ENCODE results near the gene SP5. TPM values are rescaled to one million over a fixed set of nuclear protein-coding genes. Genes with fewer than 3 reads are reported as not detected.

The SP5 gene
- total and polyA plus RNA-seq, 10 of the 15 experiments (the other 5 are each of a cell fraction or from before 2014, with no cell fraction given) = not detected

DNA sequence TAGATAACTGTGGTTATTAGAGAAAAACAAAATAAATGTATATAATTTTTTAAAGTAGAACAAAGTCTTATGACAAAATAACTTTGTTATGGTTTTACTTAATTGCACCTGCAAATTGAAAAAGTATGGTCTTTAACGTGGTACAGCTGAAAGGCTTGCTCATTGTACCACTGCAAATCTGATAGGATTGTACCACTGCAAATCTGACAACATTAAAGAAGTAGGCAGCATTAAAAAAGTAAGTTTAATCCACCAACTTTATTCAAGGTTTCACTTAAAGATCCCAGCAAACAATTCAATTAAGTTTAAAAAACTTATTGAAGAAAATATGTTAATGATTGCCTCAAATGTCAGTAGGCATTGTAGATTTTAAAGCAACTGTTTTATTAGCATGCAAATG is 4.7 kb downstream of the SP5 start:
- ChIA-PET SMC1A (ENCODE audit: uncharacterized antibody, unreplicated experiment) (no interaction called here), POLR2A (no interaction called here), CTCF (no interaction called here), RAD21 (ENCODE audit: unreplicated experiment) (no interaction called here)
- H4K20me1 ChIP-seq (ENCODE audit: control insufficient read depth, insufficient read depth) = no peaks in the 10 kb centered on the region
- no TSS peak for BruUV-seq (replicated peaks)
- no peaks in the 10 kb centered on the region for H3K36me3 ChIP-seq (ENCODE audit: control insufficient read depth in 2 of 2, insufficient read depth in 2 of 2, low read length in 1 of 2)
- no peak overlapping the region for H3K4me2 ChIP-seq (ENCODE audit: control insufficient read depth, insufficient read depth)
- H3K4me3 ChIP-seq = no peak overlapping the region
- H3K79me2 ChIP-seq (ENCODE audit: control insufficient read depth, insufficient read depth, low read length) = no peaks in the 10 kb centered on the region
- no peak overlapping the region for H2AFZ ChIP-seq (ENCODE audit: control insufficient read depth, low read depth, low read length)
- TF ChIP-seq, protein P1, sequence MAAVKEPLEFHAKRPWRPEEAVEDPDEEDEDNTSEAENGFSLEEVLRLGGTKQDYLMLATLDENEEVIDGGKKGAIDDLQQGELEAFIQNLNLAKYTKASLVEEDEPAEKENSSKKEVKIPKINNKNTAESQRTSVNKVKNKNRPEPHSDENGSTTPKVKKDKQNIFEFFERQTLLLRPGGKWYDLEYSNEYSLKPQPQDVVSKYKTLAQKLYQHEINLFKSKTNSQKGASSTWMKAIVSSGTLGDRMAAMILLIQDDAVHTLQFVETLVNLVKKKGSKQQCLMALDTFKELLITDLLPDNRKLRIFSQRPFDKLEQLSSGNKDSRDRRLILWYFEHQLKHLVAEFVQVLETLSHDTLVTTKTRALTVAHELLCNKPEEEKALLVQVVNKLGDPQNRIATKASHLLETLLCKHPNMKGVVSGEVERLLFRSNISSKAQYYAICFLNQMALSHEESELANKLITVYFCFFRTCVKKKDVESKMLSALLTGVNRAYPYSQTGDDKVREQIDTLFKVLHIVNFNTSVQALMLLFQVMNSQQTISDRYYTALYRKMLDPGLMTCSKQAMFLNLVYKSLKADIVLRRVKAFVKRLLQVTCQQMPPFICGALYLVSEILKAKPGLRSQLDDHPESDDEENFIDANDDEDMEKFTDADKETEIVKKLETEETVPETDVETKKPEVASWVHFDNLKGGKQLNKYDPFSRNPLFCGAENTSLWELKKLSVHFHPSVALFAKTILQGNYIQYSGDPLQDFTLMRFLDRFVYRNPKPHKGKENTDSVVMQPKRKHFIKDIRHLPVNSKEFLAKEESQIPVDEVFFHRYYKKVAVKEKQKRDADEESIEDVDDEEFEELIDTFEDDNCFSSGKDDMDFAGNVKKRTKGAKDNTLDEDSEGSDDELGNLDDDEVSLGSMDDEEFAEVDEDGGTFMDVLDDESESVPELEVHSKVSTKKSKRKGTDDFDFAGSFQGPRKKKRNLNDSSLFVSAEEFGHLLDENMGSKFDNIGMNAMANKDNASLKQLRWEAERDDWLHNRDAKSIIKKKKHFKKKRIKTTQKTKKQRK (IDR thresholded peaks at IDR 0.05; ENCODE audit: low read depth, low read length) = no peak
- TF ChIP-seq, protein P2, sequence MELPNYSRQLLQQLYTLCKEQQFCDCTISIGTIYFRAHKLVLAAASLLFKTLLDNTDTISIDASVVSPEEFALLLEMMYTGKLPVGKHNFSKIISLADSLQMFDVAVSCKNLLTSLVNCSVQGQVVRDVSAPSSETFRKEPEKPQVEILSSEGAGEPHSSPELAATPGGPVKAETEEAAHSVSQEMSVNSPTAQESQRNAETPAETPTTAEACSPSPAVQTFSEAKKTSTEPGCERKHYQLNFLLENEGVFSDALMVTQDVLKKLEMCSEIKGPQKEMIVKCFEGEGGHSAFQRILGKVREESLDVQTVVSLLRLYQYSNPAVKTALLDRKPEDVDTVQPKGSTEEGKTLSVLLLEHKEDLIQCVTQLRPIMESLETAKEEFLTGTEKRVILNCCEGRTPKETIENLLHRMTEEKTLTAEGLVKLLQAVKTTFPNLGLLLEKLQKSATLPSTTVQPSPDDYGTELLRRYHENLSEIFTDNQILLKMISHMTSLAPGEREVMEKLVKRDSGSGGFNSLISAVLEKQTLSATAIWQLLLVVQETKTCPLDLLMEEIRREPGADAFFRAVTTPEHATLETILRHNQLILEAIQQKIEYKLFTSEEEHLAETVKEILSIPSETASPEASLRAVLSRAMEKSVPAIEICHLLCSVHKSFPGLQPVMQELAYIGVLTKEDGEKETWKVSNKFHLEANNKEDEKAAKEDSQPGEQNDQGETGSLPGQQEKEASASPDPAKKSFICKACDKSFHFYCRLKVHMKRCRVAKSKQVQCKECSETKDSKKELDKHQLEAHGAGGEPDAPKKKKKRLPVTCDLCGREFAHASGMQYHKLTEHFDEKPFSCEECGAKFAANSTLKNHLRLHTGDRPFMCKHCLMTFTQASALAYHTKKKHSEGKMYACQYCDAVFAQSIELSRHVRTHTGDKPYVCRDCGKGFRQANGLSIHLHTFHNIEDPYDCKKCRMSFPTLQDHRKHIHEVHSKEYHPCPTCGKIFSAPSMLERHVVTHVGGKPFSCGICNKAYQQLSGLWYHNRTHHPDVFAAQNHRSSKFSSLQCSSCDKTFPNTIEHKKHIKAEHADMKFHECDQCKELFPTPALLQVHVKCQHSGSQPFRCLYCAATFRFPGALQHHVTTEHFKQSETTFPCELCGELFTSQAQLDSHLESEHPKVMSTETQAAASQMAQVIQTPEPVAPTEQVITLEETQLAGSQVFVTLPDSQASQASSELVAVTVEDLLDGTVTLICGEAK (IDR thresholded peaks at IDR 0.05; ENCODE audit: borderline replicate concordance) = no peak
- TF ChIP-seq POLR2AphosphoS2 (IDR thresholded peaks at IDR 0.05; ENCODE audit: low read depth, low read length) (no peak), SREBF2 (IDR thresholded peaks at IDR 0.05; ENCODE audit: low read length) (no peak), JUND (IDR thresholded peaks at IDR 0.05; ENCODE audit: low read depth, low read length) (no peak)
- TF ChIP-seq, protein P3, sequence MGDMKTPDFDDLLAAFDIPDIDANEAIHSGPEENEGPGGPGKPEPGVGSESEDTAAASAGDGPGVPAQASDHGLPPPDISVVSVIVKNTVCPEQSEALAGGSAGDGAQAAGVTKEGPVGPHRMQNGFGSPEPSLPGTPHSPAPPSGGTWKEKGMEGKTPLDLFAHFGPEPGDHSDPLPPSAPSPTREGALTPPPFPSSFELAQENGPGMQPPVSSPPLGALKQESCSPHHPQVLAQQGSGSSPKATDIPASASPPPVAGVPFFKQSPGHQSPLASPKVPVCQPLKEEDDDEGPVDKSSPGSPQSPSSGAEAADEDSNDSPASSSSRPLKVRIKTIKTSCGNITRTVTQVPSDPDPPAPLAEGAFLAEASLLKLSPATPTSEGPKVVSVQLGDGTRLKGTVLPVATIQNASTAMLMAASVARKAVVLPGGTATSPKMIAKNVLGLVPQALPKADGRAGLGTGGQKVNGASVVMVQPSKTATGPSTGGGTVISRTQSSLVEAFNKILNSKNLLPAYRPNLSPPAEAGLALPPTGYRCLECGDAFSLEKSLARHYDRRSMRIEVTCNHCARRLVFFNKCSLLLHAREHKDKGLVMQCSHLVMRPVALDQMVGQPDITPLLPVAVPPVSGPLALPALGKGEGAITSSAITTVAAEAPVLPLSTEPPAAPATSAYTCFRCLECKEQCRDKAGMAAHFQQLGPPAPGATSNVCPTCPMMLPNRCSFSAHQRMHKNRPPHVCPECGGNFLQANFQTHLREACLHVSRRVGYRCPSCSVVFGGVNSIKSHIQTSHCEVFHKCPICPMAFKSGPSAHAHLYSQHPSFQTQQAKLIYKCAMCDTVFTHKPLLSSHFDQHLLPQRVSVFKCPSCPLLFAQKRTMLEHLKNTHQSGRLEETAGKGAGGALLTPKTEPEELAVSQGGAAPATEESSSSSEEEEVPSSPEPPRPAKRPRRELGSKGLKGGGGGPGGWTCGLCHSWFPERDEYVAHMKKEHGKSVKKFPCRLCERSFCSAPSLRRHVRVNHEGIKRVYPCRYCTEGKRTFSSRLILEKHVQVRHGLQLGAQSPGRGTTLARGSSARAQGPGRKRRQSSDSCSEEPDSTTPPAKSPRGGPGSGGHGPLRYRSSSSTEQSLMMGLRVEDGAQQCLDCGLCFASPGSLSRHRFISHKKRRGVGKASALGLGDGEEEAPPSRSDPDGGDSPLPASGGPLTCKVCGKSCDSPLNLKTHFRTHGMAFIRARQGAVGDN (IDR thresholded peaks at IDR 0.05) = no peak
- FAIRE-seq (no peak), ATAC-seq (no peak), DNase-seq (ENCODE audit: low read depth, low spot score) (no peak)
- H3K4me1 ChIP-seq (ENCODE audit: control insufficient read depth, insufficient read depth, low read length) = no peaks in the 10 kb centered on the region
- H3K9me3 ChIP-seq (replicated peaks; ENCODE audit: control insufficient read depth, insufficient read depth, low read length) = no peaks in the 10 kb centered on the region; the same call in 2 of the 3 replicates
- H3K27me3 ChIP-seq (replicated peaks in 1 of 2; ENCODE audit: control insufficient read depth in 2 of 2, insufficient read depth in 2 of 2, low read length in 1 of 2) = peaks cover 15 to 17% of the 10 kb centered on the region in 2 experiments
- 0% methylated on average over 1 of the region's 1 CpG for WGBS (ENCODE audit: insufficient coverage, insufficient replicate concordance, low lambda C conversion rate, missing lambda C conversion rate)
- no peak overlapping the region for H3K27ac ChIP-seq (ENCODE audit: control insufficient read depth, insufficient read depth)
- intact Hi-C loops (cut with micrococcal nuclease; ENCODE audit: unreplicated experiment) = loop anchor here (5.0 kb wide), 2 partner anchors 313 to 483 kb away; no protein-coding TSS in a partner anchor
- no peak overlapping the region for H3K9ac ChIP-seq (ENCODE audit: control insufficient read depth, insufficient read depth, low read length)
- in situ Hi-C loops (cut with MboI) = no loop called here

Measured in GM12878 (cell line).